Fibroblast of the aortic adventitia (primary cell): Measurements from ENCODE around the gene ZDHHC20. TPM values are rescaled to one million over a fixed set of nuclear protein-coding genes. Genes with fewer than 3 reads are reported as not detected.

Source experiments
- DNase-seq: peaks from one replicate; pipeline ENCODE4 v3.0.0-alpha.2; 2010; ENCODE audit warnings: low read depth
- H3K4me3 ChIP-seq: 2 replicates; pipeline ENCODE4 v1.5.1; 2011; ENCODE audit warnings: low read depth, mild to moderate bottlenecking, control low read depth, low read length, moderate library complexity
- CTCF ChIP-seq: IDR thresholded peaks from 2 replicates; pipeline ENCODE4 v1.5.1; 2011; ENCODE audit warnings: mild to moderate bottlenecking, low read length, control low read depth, inconsistent platforms; ENCODE audit not compliant: insufficient read depth
- total RNA-seq: library from RNA; depleted of rRNA; stranded (reverse); fragments of >200 nt; gene quantifications from 2 replicates; pipeline ENCODE4 v1.2.3, GENCODE V29; 2012; ENCODE audit warnings: low replicate concordance

The ZDHHC20 gene
- total RNA-seq, 1 donor, result 108 TPM

DNA sequence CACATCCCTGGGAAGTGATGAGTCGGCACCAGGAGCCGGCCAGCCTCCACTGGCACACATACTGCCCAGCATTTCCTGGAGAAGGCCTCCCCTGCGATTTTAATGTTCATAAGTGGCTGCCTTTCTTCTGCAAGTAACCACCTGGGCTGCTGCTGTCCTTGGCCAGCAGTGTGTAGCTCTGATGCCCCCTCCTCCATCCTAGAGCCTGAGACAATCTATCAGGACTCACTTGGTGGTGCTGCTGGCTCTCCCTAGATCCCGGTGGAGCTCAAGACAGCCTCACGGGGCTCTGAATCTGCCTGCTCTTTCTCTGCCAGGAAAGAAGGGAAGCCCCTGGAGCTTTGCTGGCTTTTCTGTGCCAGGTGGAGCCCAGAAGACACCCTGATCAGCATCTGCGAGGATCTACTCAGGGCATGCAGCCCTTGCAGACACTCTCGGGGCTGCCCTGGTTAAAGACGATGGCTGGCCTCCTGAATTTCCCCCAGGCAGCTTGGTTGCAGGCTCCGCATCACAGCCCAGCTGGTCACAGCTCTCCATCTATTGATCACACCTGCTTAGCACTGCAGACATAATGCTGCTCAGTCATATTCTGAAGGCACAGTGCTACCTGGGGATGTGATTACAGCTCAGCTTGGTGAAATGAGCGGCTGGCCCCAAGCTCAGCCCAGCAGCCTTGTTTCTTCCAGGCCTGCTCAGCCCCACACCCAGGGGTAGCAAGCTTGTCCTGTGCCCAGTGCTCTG lies 122.3 kb downstream of the ZDHHC20 start:
- no peak for DNase-seq
- no peak for TF ChIP-seq CTCF

DNA sequence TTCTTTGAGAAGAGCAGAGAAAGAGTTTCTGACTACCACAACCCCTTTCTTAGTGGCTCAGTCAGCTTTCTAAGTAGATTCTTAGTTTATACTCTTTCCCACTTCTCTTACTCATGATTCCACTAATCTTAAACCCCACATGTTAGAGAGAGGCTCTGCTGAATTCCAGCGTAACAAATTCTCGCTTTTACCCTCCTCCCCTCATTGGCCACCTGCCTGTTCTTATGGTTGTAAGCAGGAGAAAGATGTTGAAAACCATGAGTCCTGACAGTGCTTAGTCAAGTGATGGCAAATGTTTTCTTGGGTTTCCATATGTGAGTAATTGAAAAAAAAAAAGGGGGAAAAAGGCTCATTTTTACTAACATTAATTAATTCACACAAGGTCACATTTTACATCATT lies 125.9 kb downstream of the ZDHHC20 start:
- TF ChIP-seq CTCF, result no peak
- no peak overlapping the region for H3K4me3 ChIP-seq
- DNase-seq, result peak; percentile 8

More for the DNA sequence above, 122.3 kb downstream of the ZDHHC20 start:
- H3K4me3 ChIP-seq, result no peak overlapping the region

DNA sequence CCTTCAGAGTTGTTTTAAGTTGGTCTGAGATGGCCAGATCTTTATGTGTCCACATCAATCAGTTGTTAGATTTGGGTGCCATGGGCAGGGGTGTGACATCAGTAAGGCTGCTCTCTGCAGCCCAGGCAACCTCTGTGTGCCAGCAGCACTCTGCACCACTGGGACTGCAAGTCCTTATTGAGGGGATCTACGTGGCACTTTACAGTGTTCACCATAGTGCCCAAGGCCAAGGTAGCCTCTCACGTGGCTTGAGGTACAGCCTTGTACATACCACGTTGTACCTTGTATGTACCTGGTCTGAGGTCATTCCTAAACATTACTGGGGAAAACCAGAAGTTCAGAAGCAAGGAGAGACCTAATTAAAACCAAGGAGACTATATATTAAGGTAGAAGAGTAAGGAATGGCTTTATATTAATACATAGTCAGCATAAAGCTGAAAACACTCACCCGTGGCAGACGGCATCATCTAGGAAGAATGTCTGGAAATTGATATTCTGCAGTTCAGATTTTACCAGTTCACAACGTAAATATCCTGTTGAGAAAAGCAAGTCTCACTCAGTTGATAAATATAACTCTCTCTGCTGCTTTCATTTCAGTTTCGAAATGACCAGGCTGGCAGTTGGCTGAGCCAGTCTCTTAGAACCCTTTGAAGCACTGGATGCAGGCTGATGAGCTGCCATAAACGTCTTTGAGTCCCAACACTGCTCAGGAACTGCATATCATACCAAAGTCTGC lies 128.8 kb downstream of the ZDHHC20 start:
- no peak overlapping the region for H3K4me3 ChIP-seq
- no peak for TF ChIP-seq CTCF
- DNase-seq, result no peak

- no peak for DNase-seq
- no peak overlapping the region for H3K4me3 ChIP-seq
- no peak for TF ChIP-seq CTCF
Measured at GRCh38 chr13:21328836-21329477, 130.1 kb downstream of the ZDHHC20 start.

GRCh38 chr13:21328201-21328600 lies 130.9 kb downstream of the ZDHHC20 start:
- H3K4me3 ChIP-seq, result no peak overlapping the region
- no peak for DNase-seq
- no peak for TF ChIP-seq CTCF

DNA sequence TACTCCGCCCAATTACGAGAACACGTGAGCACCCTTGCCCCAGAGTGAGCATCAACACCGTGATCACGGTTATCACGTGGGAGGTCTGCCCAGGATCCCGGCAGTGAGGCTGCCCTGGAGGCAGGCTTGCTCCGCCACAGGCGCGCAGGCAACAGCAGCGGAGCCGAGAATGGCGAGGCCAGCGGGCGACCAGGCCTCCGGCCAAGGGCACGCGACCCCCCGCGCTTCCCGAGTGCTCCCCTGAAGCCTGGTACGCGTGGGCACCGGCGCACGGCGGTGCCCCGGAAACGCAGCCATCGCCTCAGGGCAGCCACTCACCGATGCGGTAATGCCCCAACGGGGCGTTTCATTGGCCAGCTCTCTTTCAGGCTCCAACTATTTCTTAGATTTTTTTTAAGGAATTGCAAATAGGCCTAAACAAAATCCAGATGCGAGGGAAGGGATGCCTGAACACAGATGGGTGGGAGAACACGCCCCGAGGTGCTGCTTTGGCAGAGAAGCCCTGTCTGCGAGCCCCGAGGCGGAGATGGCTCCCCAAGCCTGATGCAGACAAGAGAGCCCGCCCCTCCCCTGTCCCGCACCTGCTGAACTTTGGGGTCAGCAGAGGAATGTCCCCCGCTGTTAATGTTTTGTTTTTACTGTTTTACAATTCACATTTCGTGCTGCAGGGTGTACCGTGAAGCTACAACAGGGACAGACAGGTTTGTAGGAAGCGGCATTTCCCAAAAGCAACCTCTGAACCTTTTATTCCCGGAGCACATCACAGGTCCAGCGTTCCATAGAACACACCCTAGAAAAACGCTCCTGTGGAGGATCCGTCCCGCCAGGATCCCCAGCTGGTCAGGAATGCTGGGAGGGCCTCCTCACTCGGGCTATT lies 132.7 kb downstream of the ZDHHC20 start:
- TF ChIP-seq CTCF, result no peak
- H3K4me3 ChIP-seq, result peak overlapping the region; percentile 63
- peak; percentile 48 for DNase-seq
